Erythroblast (primary cell): Measurements from ENCODE around the gene SDR42E1.

Source experiments
- GATA1 ChIP-seq: IDR thresholded peaks from 2 replicates; pipeline ENCODE4 v1.6.1; 2011; ENCODE audit warnings: low read depth, mild to moderate bottlenecking, control low read depth, low read length, moderate library complexity
- POLR2A ChIP-seq: IDR thresholded peaks from 2 replicates; pipeline ENCODE4 v1.6.1; 2011; ENCODE audit warnings: mild to moderate bottlenecking, low read length

DNA sequence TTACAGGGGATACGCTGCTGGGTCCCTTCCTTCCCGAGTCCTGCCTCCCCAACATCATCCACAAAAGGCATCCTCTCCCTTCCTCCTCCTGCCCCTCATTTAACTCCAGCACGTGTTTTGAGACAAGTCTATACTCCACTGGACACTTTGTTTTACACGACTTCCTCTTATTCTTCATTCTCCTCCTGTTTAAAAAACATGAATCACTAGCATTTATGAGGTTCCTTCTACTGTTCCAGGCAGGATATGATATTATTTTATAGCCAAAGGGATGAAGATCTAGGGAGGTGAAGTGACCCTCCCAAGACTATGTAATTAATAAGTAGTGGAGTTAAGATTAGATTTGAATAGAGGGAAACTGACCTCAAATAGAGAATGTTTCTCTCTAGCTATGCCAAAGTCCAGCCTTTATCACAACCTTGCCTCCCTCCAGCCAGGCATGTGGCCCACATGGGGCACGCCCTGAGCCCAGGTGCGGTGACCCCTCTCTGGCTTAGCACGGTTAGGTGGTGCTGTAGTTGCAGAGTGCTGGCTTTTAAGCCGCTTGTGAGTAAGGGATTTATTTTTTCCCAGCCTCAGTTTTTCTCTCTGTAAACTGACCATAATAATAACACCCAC lies 22.5 kb upstream of the SDR42E1 start:
- TF ChIP-seq POLR2A: no peak
- no peak for TF ChIP-seq GATA1
